ENCODE results near the gene WT1.

The WT1 gene

DNA sequence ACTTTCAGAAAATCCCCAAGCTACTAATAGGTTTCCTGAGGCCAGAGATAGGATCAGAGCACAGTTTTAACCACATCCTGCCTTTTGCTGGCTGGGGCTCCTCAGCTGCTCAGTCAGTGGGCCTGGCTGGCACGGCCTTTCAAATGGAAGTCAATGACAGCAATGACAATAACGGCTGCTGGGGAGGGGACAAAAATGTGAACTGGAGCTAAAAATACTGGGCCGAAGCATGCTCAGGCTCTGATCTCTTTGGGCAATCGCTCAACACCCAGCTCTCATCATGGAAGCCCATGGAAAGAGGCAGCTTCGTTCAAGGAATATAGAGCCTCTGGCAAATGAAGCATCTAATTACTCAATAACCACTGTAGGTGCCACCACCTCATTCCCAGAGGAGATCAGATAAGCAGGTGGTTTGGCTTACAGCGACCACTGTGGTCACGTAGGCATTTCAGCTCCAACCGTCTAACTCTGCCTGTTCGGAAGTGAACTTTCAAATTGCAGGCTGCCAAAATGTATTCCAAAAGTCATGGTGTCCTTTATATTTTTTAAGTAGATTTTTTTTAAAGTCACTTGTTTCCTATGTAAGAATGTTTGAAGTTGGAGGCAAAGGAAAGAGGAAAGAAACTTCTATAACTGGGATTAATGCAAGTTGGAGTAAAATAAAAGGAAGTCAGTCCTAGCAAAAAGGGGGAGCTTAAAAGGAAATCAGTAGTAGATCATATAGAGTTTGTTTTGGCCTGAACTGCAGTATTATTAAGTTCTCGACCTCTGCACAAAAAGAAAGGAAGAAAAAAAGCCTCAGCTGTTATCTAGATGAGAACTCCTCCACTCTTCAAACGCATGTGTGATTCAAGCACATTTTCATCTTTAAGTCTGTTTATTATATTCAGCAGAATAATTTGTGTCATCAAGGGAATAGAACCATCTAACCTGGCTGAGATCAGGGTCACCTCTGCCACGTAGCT, 14.1 kb downstream of the WT1 start:
- DNase-seq = peak in 1 of 2 donors; percentile 30

DNA sequence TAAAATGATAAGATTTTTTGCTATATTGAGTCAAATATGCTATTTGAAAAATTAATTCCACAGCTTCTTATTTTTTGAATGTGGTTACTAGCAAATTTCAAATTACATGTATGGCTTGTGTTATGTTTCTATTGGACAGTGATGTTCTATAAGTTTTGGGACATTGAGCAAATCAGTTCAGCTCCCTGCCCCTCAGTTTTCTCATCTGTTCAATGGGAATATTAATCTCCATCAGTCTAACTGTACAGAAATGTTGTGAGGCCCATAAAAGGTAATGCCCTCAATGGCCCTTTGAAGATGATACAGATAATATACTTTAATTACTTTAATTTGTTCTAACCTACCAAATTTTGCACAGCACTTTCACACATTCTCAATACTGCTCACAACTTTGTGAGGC, 15.2 kb downstream of the WT1 start:
- no peak for DNase-seq

DNA sequence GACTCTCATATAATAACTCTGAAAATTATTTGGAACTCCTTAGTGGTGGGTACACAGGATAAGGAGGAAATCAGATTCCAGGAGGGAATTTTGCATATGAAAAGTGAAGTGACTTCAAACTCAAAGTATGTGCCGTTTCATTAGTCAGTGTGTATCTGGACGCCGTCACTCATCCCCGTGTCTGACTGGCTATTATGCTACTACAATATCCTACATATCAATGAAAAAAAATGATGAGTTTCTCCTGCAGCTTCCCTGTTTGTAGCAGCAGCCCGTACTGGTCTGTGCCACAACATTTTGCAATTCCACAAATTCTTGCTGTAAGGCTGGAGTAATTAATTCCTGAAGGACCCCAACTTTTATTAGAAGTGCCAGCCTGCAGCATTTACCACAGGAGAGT, 16.5 kb downstream of the WT1 start:
- DNase-seq = no peak

DNA sequence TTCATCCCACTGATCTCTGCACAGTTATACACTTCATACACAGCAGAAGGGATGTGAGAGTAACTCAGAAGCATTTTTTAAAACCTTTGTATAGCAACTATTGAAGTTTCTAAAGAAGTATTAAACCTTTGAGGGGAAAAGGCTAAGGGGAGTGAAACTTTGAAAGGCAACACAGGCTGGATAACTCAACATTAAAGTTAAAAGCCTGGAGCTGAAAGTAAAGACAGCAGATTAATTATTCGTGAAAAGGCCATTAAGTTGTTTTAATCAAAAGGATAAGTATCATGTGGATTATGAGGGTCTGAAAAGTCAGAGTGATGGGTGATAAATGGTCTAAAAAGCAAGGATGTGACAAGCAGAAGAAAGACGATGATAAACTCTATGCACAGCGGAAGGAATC, 17.5 kb downstream of the WT1 start:
- no peak for DNase-seq

DNA sequence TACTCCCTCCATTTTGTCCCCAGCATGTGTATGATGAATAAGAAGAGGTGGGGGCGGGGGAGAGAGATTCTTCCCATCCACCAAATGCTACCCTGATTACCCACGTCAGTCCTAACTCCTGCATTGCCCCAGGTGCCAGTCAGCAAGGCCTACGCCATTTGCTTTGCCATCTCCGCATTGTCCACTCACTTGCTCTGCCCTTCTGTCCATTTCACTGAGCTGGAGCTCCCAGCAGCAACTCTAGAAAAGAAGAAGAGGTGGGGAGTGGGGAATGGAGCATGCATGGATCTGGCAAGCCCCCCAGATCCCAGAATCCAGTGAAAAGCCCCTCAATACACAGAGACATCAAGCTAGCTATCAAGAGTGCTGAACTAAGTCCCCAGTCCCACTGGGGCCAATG, 19.0 kb downstream of the WT1 start:
- no peak for DNase-seq

DNA sequence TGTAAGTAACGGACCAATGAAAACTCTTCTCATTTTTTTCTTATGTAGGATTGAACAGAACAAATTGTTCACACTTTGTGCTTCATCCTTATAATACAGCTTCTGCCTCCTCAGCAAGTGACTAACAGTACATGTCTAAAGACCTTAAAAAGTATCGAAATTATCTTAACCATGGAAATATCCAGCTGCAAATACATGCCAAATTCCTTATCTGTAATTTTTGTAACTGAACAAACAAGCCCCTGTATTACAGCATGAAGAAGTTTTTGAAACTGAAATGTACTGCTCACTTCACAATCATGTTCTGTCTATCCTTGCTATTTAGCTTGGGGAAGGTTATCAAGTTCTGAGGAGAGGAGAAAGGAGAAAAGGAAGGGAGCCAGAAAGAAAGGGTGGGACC, 20.4 kb downstream of the WT1 start:
- DNase-seq = no peak

DNA sequence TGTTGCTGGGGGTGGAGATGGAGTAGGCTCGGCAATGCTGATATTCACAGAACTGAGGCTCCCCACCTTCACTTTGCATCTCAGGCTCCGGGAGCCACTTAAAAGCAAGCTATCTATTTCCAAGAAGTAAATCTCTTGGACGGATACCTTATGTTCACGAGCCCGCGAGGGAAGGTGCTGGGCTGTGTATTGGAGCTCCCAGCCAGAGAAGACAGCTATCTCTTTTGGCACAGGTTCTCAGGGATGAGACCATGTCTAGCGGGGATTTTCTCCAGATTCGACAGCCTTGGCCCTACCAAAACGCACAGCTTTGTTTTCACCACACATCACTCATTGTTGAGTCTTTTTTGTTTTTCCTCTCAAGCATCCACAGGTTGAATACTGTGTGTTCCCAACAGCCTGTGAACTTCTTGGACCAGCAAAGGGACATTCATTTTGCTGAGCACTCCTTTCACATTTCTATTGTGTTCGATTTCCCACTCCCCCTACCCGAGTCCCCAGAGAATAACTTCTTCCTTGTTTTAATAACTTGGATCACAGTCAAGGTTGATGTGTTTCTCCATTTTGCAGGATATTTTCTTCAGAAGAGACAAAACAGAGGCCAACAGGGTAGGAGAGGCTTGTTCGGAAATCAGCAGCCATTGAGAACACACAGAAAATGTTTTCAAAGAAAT, 23.3 kb downstream of the WT1 start:
- no peak for DNase-seq

DNA sequence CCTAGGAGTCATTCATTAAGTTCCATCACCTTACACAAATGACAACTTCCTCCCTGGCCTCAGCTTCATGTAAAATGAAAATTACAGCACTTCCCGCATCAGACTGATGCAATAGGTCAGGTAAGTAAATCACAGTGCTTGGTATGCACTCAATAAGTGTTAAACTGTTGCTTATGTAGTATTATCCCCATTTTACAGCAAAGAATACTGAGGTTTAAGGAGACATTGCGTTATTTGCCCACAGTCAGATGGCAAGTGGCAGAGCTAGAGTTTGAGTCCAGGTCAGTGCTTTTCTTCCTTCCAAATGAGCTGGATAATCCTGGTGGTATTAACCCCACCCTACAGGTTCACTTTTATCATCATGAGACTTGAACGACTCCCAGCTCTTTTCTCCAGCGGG, 29.7 kb downstream of the WT1 start:
- DNase-seq = no peak

DNA sequence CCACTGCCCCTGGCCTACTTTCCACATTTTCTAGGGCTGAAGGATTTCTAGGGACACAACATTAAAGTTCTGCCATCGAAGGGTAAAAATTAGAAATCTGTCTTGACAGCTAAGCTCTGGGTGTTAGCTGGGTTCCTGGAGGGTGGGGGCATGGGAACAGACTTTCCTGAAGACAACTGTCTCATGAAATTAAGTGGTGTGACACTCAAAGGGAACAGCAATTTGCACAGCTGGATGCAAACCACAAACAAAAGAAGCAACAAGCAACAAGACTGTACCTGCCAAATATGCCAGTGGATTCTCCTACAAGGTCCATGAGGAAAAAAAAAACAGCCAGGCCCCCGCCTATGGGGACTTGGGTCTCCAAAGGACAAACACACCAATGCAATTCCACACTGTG, 32.5 kb downstream of the WT1 start:
- DNase-seq = no peak

DNA sequence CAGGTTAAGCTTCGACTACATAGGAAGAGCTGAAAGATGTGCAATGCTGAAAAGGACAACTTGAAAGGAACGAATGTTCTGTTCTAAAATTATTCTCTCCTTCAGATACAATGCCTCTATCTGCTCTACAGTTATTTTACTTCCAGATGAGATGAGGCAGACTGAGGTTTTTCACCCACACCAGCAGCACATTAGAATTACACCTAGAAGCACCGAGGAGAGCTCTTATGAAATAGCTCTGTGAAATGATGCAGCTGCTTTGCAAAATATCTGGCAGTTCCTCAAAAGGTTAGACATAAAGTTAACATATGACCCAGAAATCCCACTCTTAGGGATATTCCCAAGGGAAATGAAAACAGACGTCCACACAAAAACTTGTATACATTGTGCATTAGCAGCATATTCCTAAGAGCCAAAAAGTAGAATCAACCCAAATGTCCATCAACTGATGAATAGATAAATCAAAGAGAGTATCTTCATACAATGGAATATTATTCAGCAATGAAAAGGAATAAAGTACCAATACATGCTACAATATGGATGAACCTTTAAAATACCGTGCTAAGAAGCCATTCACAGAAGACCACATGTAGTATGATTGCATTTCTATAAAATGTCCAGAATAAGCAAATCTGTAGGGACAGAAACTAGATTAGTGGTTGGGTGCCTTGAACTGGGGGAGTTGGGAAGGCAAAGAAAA, 34.5 kb downstream of the WT1 start:
- DNase-seq = no peak

DNA sequence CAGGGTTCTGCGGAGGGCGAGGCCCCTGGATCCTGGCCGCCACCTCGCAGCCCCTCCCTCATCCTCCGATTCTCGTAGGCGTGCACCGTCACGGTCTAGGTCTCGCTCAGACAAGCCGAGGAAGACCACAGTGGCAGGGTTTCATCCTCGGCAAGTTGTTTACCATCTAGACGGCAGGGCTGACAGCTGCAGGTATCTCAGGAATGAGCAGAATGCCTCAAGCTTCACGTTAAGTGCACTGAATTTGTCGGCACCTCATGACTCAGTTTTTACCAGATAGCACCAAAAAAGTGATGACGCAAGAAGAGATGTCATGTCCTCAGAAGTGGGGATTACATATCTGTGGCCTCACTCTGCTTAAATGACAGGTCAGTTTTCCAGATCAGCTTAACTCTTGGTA, 35.1 kb downstream of the WT1 start:
- no peak for DNase-seq

DNA sequence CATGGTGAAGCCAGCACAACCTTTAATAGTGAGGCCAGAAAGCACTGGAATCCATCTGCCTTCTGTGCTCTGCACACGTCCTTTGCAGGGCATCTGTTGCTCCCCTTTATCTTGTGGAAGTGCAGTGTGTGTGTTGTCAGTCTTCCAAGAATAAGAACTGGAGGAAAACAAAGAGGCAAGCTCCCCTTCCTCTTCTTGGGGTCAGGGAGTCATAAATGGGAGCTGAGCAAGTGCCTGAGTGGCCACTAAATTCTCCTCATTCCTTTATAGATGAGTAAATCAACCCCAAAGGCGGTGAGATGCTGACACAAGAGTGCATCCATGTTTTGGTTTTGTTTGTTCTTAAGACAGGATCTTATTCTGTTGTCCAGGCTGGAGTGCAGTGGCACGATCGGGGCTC, 38.3 kb downstream of the WT1 start:
- no peak for DNase-seq

DNA sequence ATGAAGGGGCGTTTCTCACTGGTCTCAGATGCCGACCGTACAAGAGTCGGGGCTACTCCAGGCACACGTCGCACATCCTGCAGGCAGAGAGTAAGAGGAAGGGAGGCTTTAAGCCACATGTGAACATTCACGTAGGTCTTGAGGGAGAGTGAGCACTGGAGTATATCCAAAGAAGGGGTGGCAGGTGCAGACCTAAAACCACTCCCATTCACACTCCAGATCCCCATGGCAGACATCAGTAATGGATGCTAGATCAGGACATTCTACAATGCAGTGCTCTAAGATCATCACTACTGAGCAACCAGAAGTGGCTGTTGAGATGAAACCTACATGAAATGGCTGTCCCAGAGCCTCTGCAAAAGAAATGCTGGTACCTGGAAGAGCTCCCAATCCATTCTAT, 39.0 kb downstream of the WT1 start:
- DNase-seq = no peak

DNA sequence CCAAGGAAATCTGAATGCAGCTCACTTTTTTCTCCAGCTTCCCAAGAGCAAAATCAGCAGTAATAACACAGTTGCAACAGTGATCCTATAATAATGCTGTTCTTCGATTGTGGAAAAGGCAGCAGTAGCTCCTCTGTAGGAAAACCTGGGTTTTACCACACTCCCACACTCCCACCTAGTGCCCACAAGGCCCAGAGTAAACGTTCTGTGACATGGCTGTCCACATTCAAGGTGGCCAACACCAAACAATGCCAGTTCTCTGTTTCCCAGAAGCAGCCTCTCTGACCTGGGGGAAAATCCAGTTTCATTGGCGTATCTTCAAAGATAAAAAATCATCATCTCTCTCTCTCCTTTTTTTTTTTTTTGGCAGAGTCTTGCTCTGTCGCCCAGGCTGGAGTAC, 40.2 kb downstream of the WT1 start:
- DNase-seq = no peak

DNA sequence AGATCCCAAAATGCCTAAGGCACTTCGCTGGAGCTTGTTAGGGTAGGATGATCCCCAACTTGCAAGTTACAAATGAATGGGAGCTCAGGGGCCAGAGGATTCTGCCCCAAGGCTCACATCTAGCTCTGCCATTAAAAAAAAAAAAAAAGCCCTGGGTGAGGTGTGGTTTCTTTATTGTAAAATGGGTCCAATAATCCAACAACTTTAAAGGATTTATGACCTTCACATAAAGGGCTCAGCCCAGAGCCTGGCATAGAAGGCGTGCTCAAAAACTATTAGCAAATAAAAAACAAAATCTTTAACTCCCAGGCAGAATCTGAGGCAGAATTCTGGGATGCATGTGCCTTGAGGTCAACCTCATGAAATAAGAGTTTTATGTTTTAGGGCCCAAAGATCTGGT, 42.5 kb downstream of the WT1 start:
- DNase-seq = no peak

DNA sequence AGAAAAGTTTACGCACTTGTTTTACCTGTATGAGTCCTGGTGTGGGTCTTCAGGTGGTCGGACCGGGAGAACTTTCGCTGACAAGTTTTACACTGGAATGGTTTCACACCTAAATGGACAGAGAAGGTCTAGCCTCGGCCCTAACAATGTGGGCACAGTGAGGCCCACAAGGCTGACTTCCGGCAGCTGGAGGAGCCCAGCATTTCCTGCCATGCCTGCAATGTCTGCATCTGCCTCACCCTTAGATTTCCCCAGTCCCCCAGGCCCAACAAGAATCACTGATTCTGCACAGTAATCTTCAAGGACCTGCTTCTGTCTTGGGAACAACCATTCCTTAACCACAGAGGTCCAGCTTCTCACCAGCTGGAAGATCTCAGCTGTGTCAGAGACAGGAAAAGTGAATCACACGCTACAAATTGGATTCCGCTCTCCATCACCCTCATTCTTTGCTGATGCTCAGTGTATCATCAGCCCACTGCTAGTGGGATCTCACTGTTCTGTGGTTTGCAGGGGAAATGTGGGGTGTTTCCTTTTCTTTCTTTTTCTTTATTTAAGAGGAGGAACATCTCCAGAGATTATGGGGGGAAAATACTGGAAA, 43.3 kb downstream of the WT1 start:
- DNase-seq = no peak

DNA sequence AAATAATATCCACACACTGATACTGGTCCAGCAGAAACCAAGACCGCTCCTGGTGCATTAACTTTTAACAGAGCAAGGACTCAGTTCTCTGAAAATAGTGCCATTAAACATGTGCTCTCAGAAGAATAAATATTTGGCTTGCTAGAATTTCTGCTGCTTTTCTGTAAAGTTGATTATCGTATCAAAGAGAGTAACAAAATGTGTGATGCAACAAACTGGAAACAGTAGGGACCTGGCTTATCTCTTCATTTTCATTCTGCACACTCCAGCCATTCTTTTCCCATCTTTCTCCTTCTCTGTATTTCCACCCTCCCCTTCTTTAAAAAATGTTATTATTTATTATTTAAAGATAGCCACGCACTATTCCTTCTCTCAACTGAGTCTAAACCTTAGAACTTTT, 43.9 kb downstream of the WT1 start:
- DNase-seq = no peak

DNA sequence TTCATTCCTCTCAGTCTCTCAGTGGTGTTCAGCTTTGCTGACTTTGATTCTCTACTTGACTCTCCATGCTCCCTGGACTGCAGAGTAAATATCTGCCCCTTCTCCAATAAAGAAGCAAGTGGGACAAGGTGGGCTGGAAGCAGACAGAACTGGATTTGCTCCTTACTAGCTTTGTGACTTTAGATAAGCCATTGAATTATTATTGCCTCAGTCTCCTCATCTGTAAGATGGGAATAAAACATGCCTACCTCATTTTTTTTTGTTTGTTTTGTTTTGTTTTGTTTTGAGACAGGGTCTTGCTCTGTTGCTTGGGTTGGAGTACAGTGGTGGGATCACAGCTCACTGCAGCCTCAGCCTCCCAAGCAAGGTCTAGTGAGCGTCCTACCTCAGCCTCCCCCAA, 44.6 kb downstream of the WT1 start:
- DNase-seq = no peak

DNA sequence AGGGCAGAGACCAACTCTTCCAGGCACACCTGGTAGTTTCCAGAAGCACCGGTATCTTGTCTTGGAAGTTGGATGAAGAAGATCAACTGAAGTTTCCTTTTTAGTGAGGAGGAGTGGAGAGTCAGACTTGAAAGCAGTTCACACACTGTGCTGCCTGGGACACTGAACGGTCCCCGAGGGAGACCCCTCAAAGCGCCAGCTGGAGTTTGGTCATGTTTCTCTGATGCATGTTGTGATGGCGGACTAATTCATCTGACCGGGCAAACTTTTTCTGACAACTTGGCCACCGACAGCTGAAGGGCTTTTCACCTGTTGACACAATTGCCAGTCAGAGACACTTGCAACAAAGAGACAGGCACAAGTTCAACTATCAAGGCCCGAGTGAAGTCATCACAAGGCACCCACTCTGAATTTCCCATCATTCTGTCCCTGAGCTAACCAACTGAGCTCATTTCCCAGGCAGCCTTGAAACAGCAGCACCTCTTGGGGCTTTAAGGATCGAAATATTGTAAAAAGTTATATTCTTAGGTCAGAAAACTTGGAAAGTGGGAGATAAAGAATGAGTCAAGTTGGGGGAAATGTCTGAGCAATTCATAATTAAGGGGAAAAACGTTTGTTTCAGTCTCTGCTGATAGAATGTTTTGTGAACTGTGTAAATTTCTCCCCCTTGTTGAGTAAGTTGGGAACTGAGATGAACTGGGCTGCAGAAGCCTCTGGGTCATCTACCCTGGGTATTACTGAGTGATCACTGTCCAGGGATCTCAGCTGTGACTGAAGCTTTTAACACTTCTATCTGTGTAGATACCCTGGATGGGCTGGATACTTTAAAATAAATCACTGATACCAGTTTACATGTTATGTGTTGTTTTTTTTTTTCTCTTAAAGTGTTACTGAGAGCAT, 46.2 kb downstream of the WT1 start:
- no peak for DNase-seq

DNA sequence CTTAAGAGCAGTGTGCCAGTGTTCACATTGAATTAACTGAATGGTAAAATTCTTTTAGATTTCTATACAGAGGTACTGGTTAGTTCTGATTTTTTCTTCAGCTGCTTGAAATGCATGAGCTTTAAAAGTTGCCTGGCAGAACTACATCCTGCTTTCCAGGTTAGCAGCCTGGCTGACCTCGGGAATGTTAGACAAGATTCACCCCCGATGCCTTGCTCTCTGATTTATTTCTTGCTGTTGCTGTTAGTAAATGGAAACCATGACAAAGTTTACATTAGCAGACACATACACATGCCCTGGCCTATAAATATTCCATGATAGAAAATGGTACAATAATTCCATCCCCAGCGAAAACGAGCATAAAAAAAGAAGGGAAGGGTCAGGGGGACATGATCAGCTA, 47.0 kb downstream of the WT1 start:
- DNase-seq = no peak

DNA sequence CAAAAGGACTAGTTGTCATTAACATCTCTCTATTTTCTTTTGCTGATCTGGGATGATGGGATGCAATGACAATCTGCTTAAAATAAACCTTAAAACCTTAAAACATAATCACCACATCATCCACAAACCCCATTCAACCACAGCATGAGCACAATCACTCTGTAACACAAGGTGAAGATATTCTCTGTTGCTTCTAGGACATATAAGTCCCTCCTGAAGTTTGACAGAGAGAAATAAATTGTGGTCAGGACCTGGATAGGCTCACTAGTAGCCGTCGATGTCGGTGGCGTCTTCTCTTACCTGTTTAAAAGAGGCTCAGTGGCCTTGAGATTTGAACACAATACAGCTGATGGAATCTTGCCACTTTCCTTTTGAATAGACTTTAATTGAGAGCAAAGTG, 47.9 kb downstream of the WT1 start:
- DNase-seq = no peak

DNA sequence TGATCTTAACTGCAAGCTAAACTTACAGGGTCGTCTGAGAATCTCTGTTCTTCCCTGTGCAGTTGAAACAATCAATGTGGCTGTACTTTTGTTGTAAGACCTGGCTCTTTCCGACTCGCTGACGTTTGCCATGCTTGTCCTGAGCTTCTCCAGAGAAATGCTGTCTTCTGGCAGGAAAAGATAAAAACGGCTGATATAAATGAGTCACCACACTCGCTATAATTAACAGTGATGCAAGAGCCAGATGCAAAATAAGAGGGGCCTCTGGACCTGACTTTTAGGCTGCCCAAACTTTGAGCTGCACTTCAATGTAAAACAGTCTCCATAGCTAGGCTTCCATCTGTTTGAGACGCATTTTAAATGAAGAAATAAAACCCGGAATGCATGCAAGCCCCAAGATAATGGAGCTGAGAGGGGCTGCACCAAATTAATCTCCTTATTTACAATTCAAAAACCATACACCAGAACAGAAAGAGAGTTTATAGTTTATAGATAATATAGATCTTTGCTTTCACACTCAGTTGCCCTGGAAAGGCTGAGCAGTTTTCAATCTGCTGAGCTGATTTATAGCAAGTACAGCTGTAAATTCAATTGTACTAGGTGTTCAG, 48.5 kb downstream of the WT1 start:
- DNase-seq = no peak

Measured in stimulated activated CD4-positive, alpha-beta T cell treated with anti-CD3 and anti-CD28 coated beads, Interleukin-2, amount 100 ng/mL, for 24 hours (primary cell).